Small intestine (tissue), 7 donors: Measurements from ENCODE around the gene LMBRD1. TPM values are rescaled to one million over a fixed set of nuclear protein-coding genes. Genes with fewer than 3 reads are reported as not detected.

Experiments
- DNase-seq, 2 donors: peaks; one replicate each; pipeline versions ENCODE4 v3.0.0 to v3.0.0-alpha.2; 2013
- FAIRE-seq: peaks from 2 replicates; lab custom pipeline; 2012; peaks lifted over from hg19 to GRCh38; lab: Jason Lieb, UNC
- H3K27ac ChIP-seq, 3 donors: one replicate each; pipeline ENCODE4 v1.5.1; 2013; ENCODE audit warnings: low read length in 2 of 3, mild to moderate bottlenecking in 2 of 3, control low read depth in 1 of 3, inconsistent platforms in 1 of 3, low read depth in 1 of 3, moderate library complexity in 1 of 3
- H3K27me3 ChIP-seq, 3 donors: one replicate each; pipeline ENCODE4 v1.6.1; 2013; ENCODE audit warnings: low read length in 3 of 3, inconsistent platforms in 1 of 3; ENCODE audit not compliant: control insufficient read depth in 3 of 3, insufficient read depth in 3 of 3
- H3K36me3 ChIP-seq, 3 donors: one replicate each; pipeline ENCODE4 v1.6.1; 2013; ENCODE audit warnings: low read length in 3 of 3, inconsistent platforms in 1 of 3, low read depth in 1 of 3, mild to moderate bottlenecking in 1 of 3, moderate library complexity in 1 of 3; ENCODE audit not compliant: control insufficient read depth in 3 of 3, insufficient read depth in 2 of 3
- H3K4me1 ChIP-seq, 3 donors: one replicate each; pipeline ENCODE4 v1.6.1; 2013; ENCODE audit warnings: low read length in 2 of 3, inconsistent platforms in 1 of 3, low read depth in 1 of 3, mild to moderate bottlenecking in 1 of 3, moderate library complexity in 1 of 3; ENCODE audit not compliant: control insufficient read depth in 3 of 3, insufficient read depth in 2 of 3
- H3K4me3 ChIP-seq, 3 donors: one replicate each; pipeline ENCODE4 v1.5.1; 2013; ENCODE audit warnings: low read length in 3 of 3, control low read depth in 1 of 3, inconsistent platforms in 1 of 3, low read depth in 1 of 3, mild to moderate bottlenecking in 1 of 3, moderate library complexity in 1 of 3
- H3K9me3 ChIP-seq, 2 donors: one replicate each; pipeline ENCODE4 v1.6.1; 2013; ENCODE audit warnings: low read depth in 1 of 2, low read length in 1 of 2; ENCODE audit not compliant: control insufficient read depth in 2 of 2, insufficient read depth in 1 of 2
- WGBS, 3 donors: extraction: QIAGEN DNeasy Blood & Tissue Kit; methylation state at CpG; one replicate each; pipeline ENCODE4 v1.1.7; 2013; 5-methylcytosine and 5-hydroxymethylcytosine counted together
- polyA plus RNA-seq, 4 donors: library from polyadenylated mRNA; stranded (reverse) in 3 of 4; unstranded in 1 of 4; fragments of 200-250 nt in 3 of 4; fragments of 120-200 nt in 1 of 4; gene quantifications; one replicate each; pipeline versions ENCODE4 v1.2.1 to v1.2.3, GENCODE V29; 2013
- donor health status: healthy with polysubstance abuse.
- donor health status: control.
- donor health status: control.
- donor health status: Bipolar disorder and iron deficiency.
- donor health status: healthy.

Gene LMBRD1
- polyA plus RNA-seq, 4 donors = 23.5 to 108 (median 36.0) TPM

GRCh38 chr6:69758214-69758613, 38.6 kb downstream of the LMBRD1 start:
- no peak overlapping the region for H3K27ac ChIP-seq
- peaks cover 0 to 7% of the 10 kb centered on the region in 2 donors for H3K9me3 ChIP-seq
- FAIRE-seq (no peak), DNase-seq (peak in 1 of 2 donors; percentile 4)
- no peaks in the 10 kb centered on the region for H3K36me3 ChIP-seq
- H3K4me3 ChIP-seq = no peak overlapping the region
- WGBS, 3 donors = 9 to 19% (median 15%) methylated on average over 1 of the region's 1 CpG
- no peaks in the 10 kb centered on the region for H3K4me1 ChIP-seq
- H3K27me3 ChIP-seq = no peaks in the 10 kb centered on the region

GRCh38 chr6:69756907-69757306, 39.9 kb downstream of the LMBRD1 start:
- no peaks in the 10 kb centered on the region for H3K36me3 ChIP-seq
- H3K9me3 ChIP-seq = peaks cover 0 to 7% of the 10 kb centered on the region in 2 donors
- FAIRE-seq = no peak
- 55 to 83% (median 74%) methylated on average over 1 of the region's 1 CpG for WGBS, 3 donors
- no peaks in the 10 kb centered on the region for H3K4me1 ChIP-seq
- H3K27me3 ChIP-seq = no peaks in the 10 kb centered on the region
- peak overlapping the region in 1 of 3 donors; percentile 17 for H3K27ac ChIP-seq
- no peak for DNase-seq
- H3K4me3 ChIP-seq = no peak overlapping the region

- peak; percentile 13 to 26 for DNase-seq
- FAIRE-seq = no peak
Measured at GRCh38 chr6:69756366-69756765, 40.4 kb downstream of the LMBRD1 start.

GRCh38 chr6:69735027-69735426, 61.8 kb downstream of the LMBRD1 start:
- 90 to 99% (median 94%) methylated on average over 4 of the region's 4 CpGs for WGBS, 3 donors
- H3K27ac ChIP-seq = no peak overlapping the region
- FAIRE-seq = no peak
- no peak overlapping the region for H3K4me3 ChIP-seq
- DNase-seq = no peak
- H3K36me3 ChIP-seq = peaks cover 0 to 12% (median 5%) of the 10 kb centered on the region in 3 donors
- H3K4me1 ChIP-seq = no peaks in the 10 kb centered on the region
- no peaks in the 10 kb centered on the region for H3K27me3 ChIP-seq
- H3K9me3 ChIP-seq = no peaks in the 10 kb centered on the region

More at GRCh38 chr6:69756366-69756765, 40.4 kb downstream of the LMBRD1 start:
- H3K4me1 ChIP-seq = no peaks in the 10 kb centered on the region
- no peak overlapping the region for H3K4me3 ChIP-seq
- H3K27me3 ChIP-seq = no peaks in the 10 kb centered on the region
- peaks cover 0 to 1% (median 0%) of the 10 kb centered on the region in 3 donors for H3K36me3 ChIP-seq
- peak overlapping the region in 1 of 3 donors; percentile 17 for H3K27ac ChIP-seq
- peaks cover 0 to 7% of the 10 kb centered on the region in 2 donors for H3K9me3 ChIP-seq

GRCh38 chr6:69732640-69733039, 64.2 kb downstream of the LMBRD1 start:
- DNase-seq = peak; percentile 9 to 14
- H3K27ac ChIP-seq = no peak overlapping the region
- no peak for FAIRE-seq
- peaks cover 0 to 12% (median 5%) of the 10 kb centered on the region in 3 donors for H3K36me3 ChIP-seq
- H3K27me3 ChIP-seq = no peaks in the 10 kb centered on the region
- WGBS, 3 donors = 44 to 76% (median 59%) methylated on average over 2 of the region's 2 CpGs
- H3K4me1 ChIP-seq = no peaks in the 10 kb centered on the region
- H3K4me3 ChIP-seq = no peak overlapping the region
- H3K9me3 ChIP-seq = no peaks in the 10 kb centered on the region

GRCh38 chr6:69732045-69732444, 64.8 kb downstream of the LMBRD1 start:
- FAIRE-seq (no peak), DNase-seq (no peak)
- Histone ChIP-seq H3K9me3 (no peaks in the 10 kb centered on the region), H3K27ac (no peak overlapping the region), H3K27me3 (no peaks in the 10 kb centered on the region), H3K4me1 (no peaks in the 10 kb centered on the region), H3K4me3 (no peak overlapping the region), H3K36me3 (peaks cover 0 to 12% (median 5%) of the 10 kb centered on the region in 3 donors)
- WGBS, 3 donors = 68 to 72% (median 70%) methylated on average over 2 of the region's 2 CpGs

- peak; percentile 85 for FAIRE-seq
- Histone ChIP-seq H3K36me3 (peaks cover 0 to 6% (median 3%) of the 10 kb centered on the region in 3 donors), H3K9me3 (no peaks in the 10 kb centered on the region), H3K27me3 (no peaks in the 10 kb centered on the region), H3K27ac (no peak overlapping the region), H3K4me1 (no peaks in the 10 kb centered on the region), H3K4me3 (no peak overlapping the region)
- 67 to 82% (median 80%) methylated on average over 3 of the region's 3 CpGs for WGBS, 3 donors
- DNase-seq = no peak
Measured at GRCh38 chr6:69729870-69730449, 66.8 kb downstream of the LMBRD1 start.

- Histone ChIP-seq H3K27ac (no peak overlapping the region), H3K36me3 (peaks cover 0 to 19% (median 4%) of the 10 kb centered on the region in 3 donors), H3K4me3 (no peak overlapping the region), H3K4me1 (no peaks in the 10 kb centered on the region), H3K27me3 (no peaks in the 10 kb centered on the region), H3K9me3 (no peaks in the 10 kb centered on the region)
- DNase-seq (no peak), FAIRE-seq (no peak)
- WGBS, 3 donors = 93 to 99% (median 99%) methylated on average over 3 of the region's 3 CpGs
Measured at GRCh38 chr6:69722683-69723082, 74.1 kb downstream of the LMBRD1 start.
